HFF-Myc (cell line): ENCODE measurements around the gene FMO5.
"Not testable (repeated sequence)": the region's sequence is repeated elsewhere in the genome, so short reads cannot be mapped to it uniquely, and the experiment has no call there.

ENCODE experiments used
- DNase-seq: peaks from one replicate; pipeline ENCODE4 v3.0.0-alpha.2; 2011; ENCODE audit warnings: low read depth; ENCODE audit errors: extremely low read depth
- H3K4me3 ChIP-seq: replicated peaks from 2 replicates; pipeline ENCODE4 v1.5.1; 2011; ENCODE audit warnings: low read depth, mild to moderate bottlenecking, control low read depth, low read length
- TF ChIP-seq, protein P1 (sequence below): IDR thresholded peaks from 2 replicates; pipeline ENCODE4 v1.5.1; 2012; ENCODE audit warnings: mild to moderate bottlenecking, low read depth, low read length, control low read depth; ENCODE audit errors: missing control alignments

The FMO5 gene

DNA sequence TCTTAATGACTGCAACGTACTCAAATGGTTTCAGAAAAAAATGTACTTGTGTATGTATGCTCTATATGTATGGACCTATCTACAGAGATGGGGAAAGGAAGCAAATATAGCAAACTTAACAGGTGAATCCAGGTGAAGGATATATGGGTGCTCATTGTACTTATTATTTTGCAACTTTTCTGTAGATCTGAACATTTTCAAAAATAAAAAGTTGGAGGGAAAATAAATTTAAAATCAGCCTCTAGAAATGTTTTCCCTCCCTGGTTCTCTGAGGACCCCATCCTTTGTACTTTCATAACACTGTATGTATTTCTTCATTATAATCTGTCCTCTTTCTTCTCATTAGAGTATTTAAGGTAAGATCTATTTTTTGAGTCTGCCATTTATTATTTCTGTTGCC, 17.9 kb downstream of the FMO5 start:
- TF ChIP-seq, protein P1, sequence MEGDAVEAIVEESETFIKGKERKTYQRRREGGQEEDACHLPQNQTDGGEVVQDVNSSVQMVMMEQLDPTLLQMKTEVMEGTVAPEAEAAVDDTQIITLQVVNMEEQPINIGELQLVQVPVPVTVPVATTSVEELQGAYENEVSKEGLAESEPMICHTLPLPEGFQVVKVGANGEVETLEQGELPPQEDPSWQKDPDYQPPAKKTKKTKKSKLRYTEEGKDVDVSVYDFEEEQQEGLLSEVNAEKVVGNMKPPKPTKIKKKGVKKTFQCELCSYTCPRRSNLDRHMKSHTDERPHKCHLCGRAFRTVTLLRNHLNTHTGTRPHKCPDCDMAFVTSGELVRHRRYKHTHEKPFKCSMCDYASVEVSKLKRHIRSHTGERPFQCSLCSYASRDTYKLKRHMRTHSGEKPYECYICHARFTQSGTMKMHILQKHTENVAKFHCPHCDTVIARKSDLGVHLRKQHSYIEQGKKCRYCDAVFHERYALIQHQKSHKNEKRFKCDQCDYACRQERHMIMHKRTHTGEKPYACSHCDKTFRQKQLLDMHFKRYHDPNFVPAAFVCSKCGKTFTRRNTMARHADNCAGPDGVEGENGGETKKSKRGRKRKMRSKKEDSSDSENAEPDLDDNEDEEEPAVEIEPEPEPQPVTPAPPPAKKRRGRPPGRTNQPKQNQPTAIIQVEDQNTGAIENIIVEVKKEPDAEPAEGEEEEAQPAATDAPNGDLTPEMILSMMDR = no peak
- no peak for DNase-seq
- no peak overlapping the region for H3K4me3 ChIP-seq

DNA sequence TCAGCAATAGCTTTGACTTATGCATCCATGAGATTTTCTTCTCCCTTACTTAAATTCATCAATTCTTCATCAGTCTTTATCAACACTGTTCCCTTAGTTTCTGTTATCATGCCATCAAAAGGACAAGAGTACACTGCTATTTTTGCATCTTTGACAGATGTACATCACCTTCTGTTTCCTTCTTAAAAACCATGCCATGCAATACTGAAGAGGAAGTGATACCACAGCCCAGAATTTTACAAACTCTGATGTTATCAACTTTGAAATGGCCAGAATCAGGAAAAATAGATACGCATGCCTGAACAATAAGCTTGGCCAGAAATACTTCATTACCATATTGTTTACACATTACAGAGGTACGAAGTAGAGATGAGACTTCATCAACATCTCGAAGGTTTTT, 21.1 kb downstream of the FMO5 start:
- H3K4me3 ChIP-seq = no peak overlapping the region
- DNase-seq = no peak
- TF ChIP-seq, protein P1 = no peak

DNA sequence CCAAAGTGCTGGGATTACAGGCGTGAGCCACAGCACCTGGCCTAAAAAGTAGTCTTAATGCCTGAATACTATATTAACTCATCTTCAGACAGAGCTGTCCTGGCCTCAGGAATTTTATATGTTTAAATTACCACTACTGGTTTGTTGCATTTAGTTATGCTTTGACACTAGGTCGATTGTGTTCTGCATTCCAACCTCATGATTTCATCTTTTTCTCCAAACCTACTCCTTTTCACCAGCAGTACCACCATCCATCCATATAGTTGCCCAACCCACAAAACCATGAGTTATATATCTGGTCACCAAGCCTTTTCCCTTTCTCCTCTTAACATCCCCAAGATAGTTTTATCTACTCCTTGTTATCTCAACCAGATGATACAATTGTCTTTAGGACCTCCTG, 22.6 kb downstream of the FMO5 start:
- no peak for DNase-seq
- H3K4me3 ChIP-seq = no peak overlapping the region
- TF ChIP-seq, protein P1 = no peak

DNA sequence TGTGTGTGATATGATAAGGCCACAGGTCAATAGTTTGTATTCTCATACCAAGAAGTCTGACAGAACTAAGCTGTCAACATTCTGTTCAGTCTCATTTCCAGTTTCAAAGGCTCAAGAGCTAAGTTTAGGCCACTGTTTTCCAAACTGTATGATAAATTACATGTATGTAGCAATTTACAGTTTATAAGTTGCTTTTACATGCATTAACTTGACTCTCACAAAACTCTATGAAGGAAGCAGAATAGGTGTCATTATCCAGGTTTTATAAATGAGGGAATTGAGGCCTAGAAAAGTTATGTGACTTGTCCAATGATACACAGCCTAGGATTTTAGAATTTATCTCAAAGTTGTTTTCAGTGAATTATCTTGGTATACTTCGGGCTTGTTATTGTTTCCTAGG, 23.4 kb downstream of the FMO5 start:
- DNase-seq = no peak
- TF ChIP-seq, protein P1 = no peak
- no peak overlapping the region for H3K4me3 ChIP-seq

DNA sequence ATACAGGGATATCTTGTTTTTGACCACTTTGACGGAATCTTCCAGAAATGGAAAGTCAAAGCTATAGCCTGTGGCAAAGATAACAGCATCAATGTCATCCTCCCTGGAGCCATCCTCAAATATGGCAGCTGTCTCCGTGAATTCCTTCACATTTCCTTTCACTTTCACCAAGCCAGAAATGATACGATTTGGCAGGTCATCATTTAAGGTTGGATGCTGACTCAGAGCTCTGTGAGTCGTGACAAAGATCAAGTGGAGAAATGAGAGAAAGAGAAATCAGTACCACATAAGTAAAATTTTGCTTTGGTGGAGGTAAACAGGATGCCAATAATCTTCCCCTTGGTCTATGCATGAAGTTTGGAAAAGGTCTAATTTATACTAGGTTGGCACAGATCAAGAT, 23.9 kb downstream of the FMO5 start:
- no peak for DNase-seq

DNA sequence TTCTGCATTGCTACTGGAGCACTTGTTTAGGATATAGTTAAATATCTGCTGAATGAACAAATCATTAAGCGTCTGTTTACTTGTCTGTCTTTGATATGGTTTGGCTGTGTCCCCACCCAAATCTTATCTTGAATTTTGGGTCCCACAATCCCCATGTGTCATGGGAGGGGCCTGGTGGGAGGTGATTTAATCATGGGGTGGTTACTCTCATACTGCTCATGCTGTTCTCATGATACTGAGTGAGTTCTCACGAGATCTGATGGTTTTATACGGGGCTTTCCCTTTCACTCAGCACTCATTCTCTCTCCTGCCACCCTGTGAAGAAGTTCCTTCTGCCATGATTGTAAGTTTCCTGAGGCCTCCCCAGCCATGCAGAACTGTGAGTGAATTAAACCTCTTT, 27.8 kb downstream of the FMO5 start:
- DNase-seq, H3K4me3 ChIP-seq: not testable (repeated sequence)

More for the DNA sequence above, 23.9 kb downstream of the FMO5 start:
- no peak overlapping the region for H3K4me3 ChIP-seq
- TF ChIP-seq, protein P1 = no peak

DNA sequence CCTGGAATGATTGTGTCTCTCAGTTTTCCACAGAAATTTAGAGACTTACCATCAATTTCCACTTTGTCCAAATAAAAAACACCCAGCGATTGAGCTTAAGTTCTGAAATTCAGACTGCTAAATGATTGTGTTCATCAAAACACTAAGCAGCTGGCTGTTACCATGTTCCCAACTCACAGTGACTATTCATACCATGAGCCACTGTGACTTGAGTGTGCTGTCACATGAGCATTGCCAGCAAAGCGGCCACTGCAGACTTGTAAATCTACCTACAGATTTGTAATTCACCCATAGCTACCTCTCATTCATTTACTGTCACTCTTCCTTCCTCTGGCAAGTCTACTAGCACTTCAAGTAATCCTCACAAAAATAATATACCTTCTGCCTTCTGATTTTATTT, 35.6 kb downstream of the FMO5 start:
- TF ChIP-seq, protein P1 = no peak
- H3K4me3 ChIP-seq = no peak overlapping the region
- DNase-seq = no peak
